NCI-H2107 (cell line): ENCODE measurements around the gene CANT1.

Experiments used
- DNase-seq: peaks from one replicate; lab custom pipeline; 2025; lab: John Stamatoyannopoulos, UW

CANT1 gene

DNA sequence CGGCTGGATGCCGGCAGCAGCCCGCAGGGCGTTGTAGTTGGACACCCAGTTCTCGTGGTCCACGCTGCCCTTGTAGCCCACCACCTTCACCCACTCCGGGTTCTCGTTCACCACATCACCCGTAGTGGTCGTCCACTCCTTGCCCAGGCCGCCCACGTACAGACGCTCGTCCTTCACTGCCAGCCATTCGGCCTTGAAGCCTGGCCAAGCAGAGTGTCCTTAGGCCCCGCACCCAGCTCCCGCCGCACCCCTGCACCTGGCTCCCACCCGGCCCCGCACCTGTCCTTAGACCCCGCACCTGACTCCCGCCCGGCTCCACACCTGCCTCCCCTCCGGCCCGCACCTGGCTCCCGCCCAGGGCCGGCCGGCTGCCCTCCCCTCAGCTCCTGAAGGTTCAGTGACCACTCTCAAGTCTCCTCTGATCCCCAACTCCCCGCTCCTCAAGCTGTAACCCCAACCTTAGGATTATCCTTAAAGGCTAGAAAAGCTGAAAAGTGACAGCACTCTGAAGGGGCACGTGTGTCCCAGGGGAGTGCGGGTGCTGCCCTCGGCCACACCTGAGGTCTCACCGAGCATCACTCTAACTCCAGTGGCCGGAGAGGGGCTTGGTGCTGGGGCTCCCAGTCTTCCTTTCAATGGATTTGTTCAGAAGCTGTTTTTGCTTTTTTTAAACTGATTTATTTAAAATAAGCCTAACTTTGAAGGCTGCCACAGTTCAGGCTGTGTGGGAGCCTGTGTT, 14.4 kb downstream of the CANT1 start:
- no peak for DNase-seq

GRCh38 chr17:78993981-78994671, 15.4 kb downstream of the CANT1 start:
- DNase-seq: no peak

GRCh38 chr17:78993241-78993956, 16.2 kb downstream of the CANT1 start:
- no peak for DNase-seq

- DNase-seq: no peak
Observed at GRCh38 chr17:78992542-78993212, 16.9 kb downstream of the CANT1 start.

DNA sequence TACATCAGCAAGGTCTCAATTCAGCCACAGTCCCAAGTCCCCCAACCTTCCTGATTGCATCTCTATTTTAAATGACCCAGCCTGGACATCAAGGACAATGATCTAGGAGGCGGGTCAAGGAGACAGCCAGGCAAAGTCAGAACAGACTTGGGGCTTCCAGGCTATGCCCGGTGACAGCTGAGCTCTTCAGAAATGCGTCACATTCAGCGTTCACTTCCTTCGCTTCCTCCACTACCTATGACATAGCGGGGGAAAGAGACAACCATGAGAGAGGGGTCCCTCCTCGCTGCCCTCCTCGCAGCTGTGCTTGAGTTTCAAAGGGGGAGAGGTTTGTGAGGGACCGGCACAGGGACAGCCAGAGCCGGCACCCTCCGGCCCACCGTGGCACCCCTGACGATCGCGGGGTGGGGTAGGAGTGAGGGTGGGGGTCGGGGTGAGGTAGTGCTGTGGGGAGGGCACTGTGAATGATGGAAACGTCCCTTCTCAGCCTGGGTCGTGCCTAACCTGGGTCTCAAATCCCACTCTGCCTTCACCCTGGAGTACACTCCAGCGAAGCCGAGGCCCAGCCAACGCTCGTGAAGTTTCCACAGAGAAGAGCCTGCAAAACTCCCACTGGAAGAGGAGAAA, 17.5 kb downstream of the CANT1 start:
- no peak for DNase-seq

GRCh38 chr17:78991017-78991738, 18.4 kb downstream of the CANT1 start:
- DNase-seq: no peak

- DNase-seq: no peak
Observed at GRCh38 chr17:78990349-78991016, 19.1 kb downstream of the CANT1 start.

GRCh38 chr17:78988152-78988551, 21.4 kb downstream of the CANT1 start:
- no peak for DNase-seq

GRCh38 chr17:78986649-78987328, 22.8 kb downstream of the CANT1 start:
- no peak for DNase-seq

- no peak for DNase-seq
Observed at GRCh38 chr17:78986048-78986648, 23.4 kb downstream of the CANT1 start.

DNA sequence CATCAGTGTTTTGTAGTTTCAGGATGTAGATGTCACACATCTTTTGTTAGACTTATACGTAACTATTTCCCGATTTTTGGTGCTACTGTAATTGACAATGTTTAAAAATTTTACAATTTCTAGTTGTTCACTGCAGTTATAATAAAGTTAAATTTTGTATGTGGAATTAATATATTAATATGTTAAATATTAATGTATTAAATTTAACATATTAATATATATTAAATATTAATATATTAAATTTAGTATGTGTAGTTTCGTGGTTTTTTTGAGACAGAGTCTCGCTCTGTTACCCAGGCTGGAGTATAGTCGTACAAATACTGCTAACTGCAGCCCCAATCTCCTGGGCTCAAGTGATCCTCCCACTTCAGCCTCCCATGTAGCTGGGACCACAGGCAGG, 24.2 kb downstream of the CANT1 start:
- no peak for DNase-seq

DNA sequence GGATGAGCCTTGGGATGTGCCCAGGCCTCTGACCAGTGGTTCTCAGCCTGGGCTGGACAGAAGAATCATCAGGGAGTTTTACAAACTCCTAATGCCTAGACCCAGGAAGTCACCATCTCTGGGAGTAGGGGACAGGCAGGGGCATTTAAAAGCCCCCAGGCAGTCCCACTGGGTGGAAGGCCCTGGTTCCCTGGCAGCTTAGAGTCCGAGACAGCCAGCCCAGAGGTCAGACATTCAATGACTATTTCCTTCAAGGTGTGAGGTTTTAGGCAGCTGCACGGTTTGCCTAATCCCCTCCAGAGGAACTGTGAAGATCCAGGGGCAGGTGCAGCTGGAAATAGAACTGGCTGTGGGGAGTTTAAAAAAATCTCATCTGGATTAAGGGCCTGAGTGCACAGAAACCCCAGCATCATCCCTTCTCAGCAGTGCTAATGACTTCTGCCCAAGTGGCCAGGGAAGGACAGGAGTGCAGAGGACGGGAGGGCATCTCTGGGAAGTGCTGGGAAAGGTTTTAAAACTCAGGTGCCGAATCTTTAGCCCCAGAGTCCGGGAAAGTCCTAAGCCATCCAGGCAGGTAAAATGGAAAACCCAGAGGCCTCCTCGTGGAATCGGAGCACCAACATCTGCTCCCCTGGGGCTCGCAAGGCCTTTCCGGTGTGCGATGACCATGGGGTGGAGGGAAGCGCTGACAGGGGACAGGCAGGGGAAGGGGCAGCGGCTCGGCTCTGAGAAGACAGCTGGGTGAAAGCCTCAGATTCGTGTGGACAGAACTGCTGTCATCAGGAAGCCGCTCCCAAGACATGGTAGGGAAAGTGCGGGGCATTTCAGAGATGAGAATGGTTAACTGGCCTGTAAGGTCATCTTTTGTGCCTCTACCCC, 28.3 kb downstream of the CANT1 start:
- no peak for DNase-seq

GRCh38 chr17:78980624-78980972, 29.0 kb downstream of the CANT1 start:
- DNase-seq: no peak

GRCh38 chr17:78979780-78980623, 29.6 kb downstream of the CANT1 start, which contains the start of gene LGALS3BP:
LGALS3BP (minus strand) TSS chr17:78979923; CDS start chr17:78977191, 2,732 bp downstream.
- peak; percentile 85 for DNase-seq

DNA sequence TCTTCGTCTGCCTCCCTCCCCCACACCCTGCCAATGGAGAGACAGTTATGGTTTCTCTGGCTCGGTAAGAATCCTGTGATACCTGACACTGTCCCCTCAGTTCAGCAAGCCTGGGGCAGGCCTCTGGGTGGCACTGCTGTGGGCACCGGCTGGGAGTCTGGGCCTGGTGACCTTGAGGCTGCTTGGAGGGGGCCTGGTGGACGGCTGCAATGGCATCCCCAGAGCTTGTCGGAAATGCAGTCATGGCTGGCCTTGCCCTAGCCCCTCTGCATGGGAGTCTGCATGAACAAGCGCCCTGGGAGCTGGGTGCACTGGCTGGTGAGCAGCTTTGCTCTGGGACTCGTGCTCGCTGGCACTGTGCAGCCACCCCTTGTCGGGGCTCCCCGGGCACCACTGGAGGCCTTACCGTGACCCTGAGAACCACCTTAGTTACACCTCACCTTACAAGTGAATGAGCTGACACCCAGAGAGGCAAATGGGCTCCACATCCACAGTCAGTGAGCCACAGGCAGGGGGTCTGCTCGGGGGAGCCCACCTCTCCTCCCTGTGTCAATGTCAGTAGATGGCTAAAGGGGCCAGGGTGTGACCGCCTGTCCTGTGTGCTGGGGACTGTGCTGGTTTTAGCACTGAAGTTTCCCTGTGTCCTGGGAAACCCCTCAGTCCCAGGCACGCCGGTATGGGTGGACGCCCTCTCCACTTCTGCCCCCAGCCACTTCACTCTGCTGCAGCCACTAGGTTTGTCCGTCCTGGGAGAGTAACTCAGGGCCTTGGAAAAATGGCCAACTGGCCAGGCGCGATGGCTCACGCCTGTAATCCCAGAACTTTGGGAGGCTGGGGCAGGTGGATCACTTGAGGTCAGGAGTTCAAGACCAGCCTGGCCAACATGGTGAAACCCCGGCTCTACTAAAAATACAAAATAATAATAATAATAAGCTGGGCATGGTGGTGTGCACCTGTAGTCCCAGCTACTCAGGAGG, 31.3 kb downstream of the CANT1 start:
- DNase-seq: no peak

DNA sequence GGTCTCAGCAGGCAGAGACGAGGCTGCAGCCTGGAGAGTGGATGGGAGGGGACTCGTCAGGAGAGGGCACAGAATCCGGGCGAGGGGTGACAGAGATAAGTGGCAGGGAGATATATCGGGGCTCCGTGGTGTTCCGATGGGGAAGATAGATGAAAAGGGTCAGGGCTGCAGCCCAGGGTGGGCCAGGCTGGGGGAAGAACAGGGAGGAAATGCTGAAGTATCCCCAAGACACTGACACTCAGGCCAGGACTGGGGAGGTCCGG, 32.0 kb downstream of the CANT1 start:
- DNase-seq: no peak
